ENCODE results near the gene SNUPN.
A peak's percentile ranks its signal among the peaks of the same experiment; 100 is the strongest.

SNUPN gene

GRCh38 chr15:75625542-75626347 is at the start of gene SNUPN:
Gene SNUPN, minus strand, starts transcription at chr15:75625725. Its CDS starts 4,674 bp downstream, at chr15:75621051.
- peak; percentile 98 for DNase-seq

- no peak for DNase-seq
These were observed 48.8 kb upstream of the SNUPN start for GRCh38 chr15:75674366-75674765.

GRCh38 chr15:75673426-75674235 is 48.1 kb upstream of the SNUPN start:
- DNase-seq = no peak

- DNase-seq = no peak
These were observed 47.3 kb upstream of the SNUPN start for GRCh38 chr15:75672646-75673425.

- DNase-seq = no peak
These were observed 46.4 kb upstream of the SNUPN start for GRCh38 chr15:75671730-75672602.

- DNase-seq = no peak
These were observed 44.3 kb upstream of the SNUPN start for GRCh38 chr15:75669879-75670212.

GRCh38 chr15:75669191-75669878 is 43.8 kb upstream of the SNUPN start:
- no peak for DNase-seq

- DNase-seq = no peak
These were observed 41.4 kb upstream of the SNUPN start for GRCh38 chr15:75666823-75667501.

- no peak for DNase-seq
These were observed 38.5 kb upstream of the SNUPN start for GRCh38 chr15:75663931-75664421.

- no peak for DNase-seq
These were observed 37.4 kb upstream of the SNUPN start for GRCh38 chr15:75662823-75663519.

GRCh38 chr15:75661756-75662140 is 36.2 kb upstream of the SNUPN start:
- DNase-seq = no peak

- no peak for DNase-seq
These were observed 35.7 kb upstream of the SNUPN start for GRCh38 chr15:75661100-75661755.

GRCh38 chr15:75659928-75660645 is 34.6 kb upstream of the SNUPN start:
- DNase-seq = no peak

- no peak for DNase-seq
These were observed 33.7 kb upstream of the SNUPN start for GRCh38 chr15:75659141-75659771.

- DNase-seq = no peak
These were observed 31.3 kb upstream of the SNUPN start for GRCh38 chr15:75656813-75657212.

GRCh38 chr15:75656331-75656730 is 30.8 kb upstream of the SNUPN start:
- no peak for DNase-seq

- DNase-seq = no peak
These were observed 30.4 kb upstream of the SNUPN start for GRCh38 chr15:75655931-75656330.

GRCh38 chr15:75654201-75654907 is 28.8 kb upstream of the SNUPN start:
- DNase-seq = no peak
